Measurements from ENCODE around the gene CRTC1.

Gene CRTC1

GRCh38 chr19:18783958-18784785 is 100.7 kb downstream of the CRTC1 start:
- DNase-seq (ENCODE audit: low read depth), result no peak

DNA sequence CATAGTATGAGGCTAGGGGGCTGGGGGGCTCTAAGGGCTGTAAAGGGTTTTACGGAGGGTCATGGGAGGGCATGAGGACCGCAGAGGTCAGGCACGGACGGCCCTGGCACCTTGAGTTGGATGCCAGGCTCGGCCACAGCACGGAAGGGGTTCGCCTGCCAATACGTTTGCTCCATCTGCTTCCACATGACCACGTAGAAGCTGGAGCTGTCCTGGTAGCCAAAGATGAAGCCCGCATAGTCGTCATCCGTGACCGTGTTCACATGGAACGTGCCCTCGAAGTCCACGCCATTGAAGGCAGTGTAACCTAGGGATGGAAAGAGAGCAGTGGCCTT is 101.3 kb downstream of the CRTC1 start:
- DNase-seq (ENCODE audit: low read depth), result no peak

GRCh38 chr19:18785179-18786124 is 102.0 kb downstream of the CRTC1 start:
- DNase-seq (ENCODE audit: low read depth), result peak; percentile 52

GRCh38 chr19:18788529-18789421 is 105.3 kb downstream of the CRTC1 start:
- no peak for DNase-seq (ENCODE audit: low read depth)

GRCh38 chr19:18789422-18789869 is 106.0 kb downstream of the CRTC1 start:
- no peak for DNase-seq (ENCODE audit: low read depth)

DNA sequence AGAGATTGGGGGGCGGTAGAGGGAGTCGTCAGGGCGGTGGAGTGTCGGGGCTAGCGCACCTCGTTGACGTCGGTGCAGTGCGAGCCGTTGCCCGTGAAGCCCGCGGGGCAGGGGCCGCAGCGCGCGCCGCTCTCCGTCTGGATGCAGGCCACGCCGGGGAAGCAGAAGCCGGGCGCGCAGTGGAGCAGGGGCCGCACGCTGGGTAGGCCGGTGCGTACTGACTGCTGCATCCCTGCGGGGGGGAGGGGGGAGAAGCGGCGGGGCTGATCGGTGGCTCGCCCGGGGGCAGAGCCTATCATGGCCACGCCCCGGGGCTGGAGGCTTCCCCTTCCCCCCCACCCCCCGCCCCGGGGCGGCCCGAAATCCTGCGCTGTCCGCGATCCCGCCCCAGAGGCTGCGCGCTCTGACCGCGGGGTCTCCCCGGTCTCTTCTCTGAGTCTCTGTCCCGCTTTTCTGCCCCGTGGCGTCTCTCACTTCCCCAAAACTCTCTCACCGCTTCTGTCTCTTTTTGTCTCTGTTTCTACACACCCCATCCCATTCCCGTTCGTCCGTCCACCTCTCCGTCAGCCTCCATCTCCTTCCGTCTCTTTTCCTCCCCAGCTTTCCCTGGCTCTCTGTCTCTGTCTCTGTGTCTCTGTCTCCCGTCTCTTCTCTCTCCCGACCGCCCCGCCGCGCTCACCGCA is 106.5 kb downstream of the CRTC1 start:
- DNase-seq (ENCODE audit: low read depth), result peak; percentile 22

- no peak for DNase-seq (ENCODE audit: low read depth)
Measured at GRCh38 chr19:18790566-18791314, 107.3 kb downstream of the CRTC1 start, which contains the start of gene COMP. TSS of gene COMP (minus strand) at chr19:18791305. CDS start at chr19:18791269, 36 bp downstream.

GRCh38 chr19:18791315-18791678 is 107.8 kb downstream of the CRTC1 start:
- DNase-seq (ENCODE audit: low read depth), result no peak

DNA sequence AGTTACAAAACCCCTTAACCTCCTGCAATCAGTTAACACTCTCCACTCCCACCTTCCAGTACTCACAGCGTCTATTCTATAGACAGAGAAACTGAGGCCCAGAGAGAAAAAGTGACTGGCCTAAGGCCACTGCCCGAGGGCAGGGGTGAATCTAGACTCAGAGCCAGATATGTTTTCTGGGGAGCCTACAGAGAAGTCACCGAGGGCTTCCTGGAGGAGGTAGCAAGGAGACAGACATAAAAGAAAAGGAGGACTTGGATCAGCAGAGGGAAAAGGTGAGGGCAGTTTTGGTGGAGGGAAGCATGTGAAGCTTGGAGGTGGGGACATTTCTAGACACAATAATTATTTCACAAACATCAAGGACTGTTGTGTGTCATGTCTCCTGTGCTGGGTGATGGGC is 109.2 kb downstream of the CRTC1 start:
- no peak for DNase-seq (ENCODE audit: low read depth)

GRCh38 chr19:18793144-18794028 is 109.9 kb downstream of the CRTC1 start:
- DNase-seq (ENCODE audit: low read depth), result no peak

DNA sequence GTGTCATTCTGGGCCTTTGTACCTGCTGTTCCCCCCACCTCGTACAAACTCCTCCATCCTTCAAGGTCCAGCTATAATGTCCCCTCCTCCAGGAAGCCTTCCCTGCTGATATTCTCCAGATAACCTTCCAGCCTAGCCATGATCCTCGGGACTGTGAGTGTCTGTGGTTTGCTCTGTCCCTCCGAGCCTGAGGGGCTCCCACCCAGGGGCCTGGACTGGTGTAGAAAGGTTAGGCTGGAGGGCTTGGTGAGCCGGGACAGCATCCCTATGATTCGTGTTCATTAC is 110.5 kb downstream of the CRTC1 start:
- no peak for DNase-seq (ENCODE audit: low read depth)

- no peak for DNase-seq (ENCODE audit: low read depth)
Measured at GRCh38 chr19:18794692-18795091, 111.2 kb downstream of the CRTC1 start.

GRCh38 chr19:18795540-18795939 is 112.1 kb downstream of the CRTC1 start:
- peak; percentile 17 for DNase-seq (ENCODE audit: low read depth)

- DNase-seq (ENCODE audit: low read depth), result no peak
Measured at GRCh38 chr19:18796239-18796638, 112.8 kb downstream of the CRTC1 start.

- DNase-seq (ENCODE audit: low read depth), result no peak
Measured at GRCh38 chr19:18798384-18799352, 115.2 kb downstream of the CRTC1 start.

DNA sequence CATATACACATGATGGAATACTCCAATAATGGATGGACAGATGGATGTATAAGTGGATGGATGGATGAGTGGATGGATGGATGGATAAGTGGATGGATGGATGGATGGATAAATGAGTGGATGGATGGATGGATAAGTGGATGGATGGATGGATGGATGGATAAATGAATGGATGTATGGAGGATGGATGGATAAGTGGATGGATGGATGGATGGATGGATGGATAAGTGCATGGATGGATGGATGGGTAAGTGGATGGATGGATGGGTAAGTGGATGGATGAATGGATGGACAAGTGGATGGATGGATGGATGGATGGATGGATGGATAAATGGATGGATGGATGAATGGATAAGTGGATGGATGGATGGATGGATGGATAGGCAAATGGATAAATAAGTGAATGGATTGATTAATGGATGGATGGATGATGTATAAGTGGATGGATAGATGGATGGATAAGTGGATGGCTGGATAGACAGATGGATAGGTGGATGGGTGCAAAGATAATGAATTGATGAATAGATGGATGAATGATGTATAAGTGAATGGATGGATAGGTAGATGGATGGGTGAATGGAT is 116.0 kb downstream of the CRTC1 start:
- no peak for DNase-seq (ENCODE audit: low read depth)

- DNase-seq (ENCODE audit: low read depth), result no peak
Measured at GRCh38 chr19:18800079-18800478, 116.6 kb downstream of the CRTC1 start.

DNA sequence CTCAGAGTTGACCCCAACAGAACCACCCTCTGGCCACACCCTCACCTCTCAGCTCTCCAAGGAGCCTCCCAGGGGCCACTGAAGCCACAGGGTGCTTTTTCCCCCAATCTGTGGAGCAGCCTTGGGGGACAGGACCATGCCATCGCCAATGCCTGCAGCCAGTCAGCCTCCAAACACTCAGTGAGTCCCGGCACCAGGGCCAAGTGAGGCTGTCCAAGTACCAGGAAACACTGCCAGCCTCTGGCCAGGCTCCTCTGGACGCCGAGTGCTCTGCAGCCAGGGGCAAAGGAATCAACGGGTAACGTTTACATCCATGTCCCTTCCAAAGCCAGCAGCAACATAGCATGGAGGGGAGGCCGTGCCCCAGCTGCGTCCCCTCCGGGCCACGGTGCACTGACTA is 117.2 kb downstream of the CRTC1 start:
- DNase-seq (ENCODE audit: low read depth), result no peak
